Endodermal cell (in vitro differentiated cells): ENCODE data around the gene ITPKC. TPM values are rescaled to one million over a fixed set of nuclear protein-coding genes. Genes with fewer than 3 reads are reported as not detected.

Experiments used
- DNase-seq: peaks from one replicate; pipeline ENCODE4 v3.0.0-alpha.2; 2017
- H3K27ac ChIP-seq: 2 replicates; pipeline ENCODE4 v1.5.1; 2013; ENCODE audit warnings: mild to moderate bottlenecking, low read depth, low read length, moderate library complexity
- H3K27me3 ChIP-seq: 2 replicates; pipeline ENCODE4 v1.6.1; 2013; ENCODE audit warnings: mild to moderate bottlenecking, low read length, moderate library complexity; ENCODE audit not compliant: insufficient read depth, control insufficient read depth, poor library complexity, severe bottlenecking
- H3K36me3 ChIP-seq: 2 replicates; pipeline ENCODE4 v1.7.0; 2013; ENCODE audit warnings: mild to moderate bottlenecking, low read length, moderate library complexity; ENCODE audit not compliant: control insufficient read depth, insufficient read depth
- H3K4me1 ChIP-seq: one replicate; pipeline ENCODE4 v1.7.0; 2013; ENCODE audit warnings: low read length; ENCODE audit not compliant: control insufficient read depth, insufficient read depth
- H3K4me3 ChIP-seq: 2 replicates; pipeline ENCODE4 v1.5.1; 2013; ENCODE audit warnings: mild to moderate bottlenecking, low read length, moderate library complexity
- H3K9ac ChIP-seq: 2 replicates; pipeline ENCODE4 v1.6.1; 2013; ENCODE audit warnings: mild to moderate bottlenecking, low read length, moderate library complexity; ENCODE audit not compliant: poor library complexity, severe bottlenecking; ENCODE audit errors: extremely low read depth
- H3K9me3 ChIP-seq: 2 replicates; pipeline ENCODE4 v1.6.1; 2013; ENCODE audit warnings: mild to moderate bottlenecking, low read length, moderate library complexity; ENCODE audit not compliant: control insufficient read depth
- H3K27ac Mint-ChIP-seq: 2 replicates; pipeline ENCODE4 v1.8.0; 2020; ENCODE audit warnings: mixed read lengths
- H3K27me3 Mint-ChIP-seq: 2 replicates; pipeline ENCODE4 v1.8.0; 2021; ENCODE audit warnings: mild to moderate bottlenecking, mixed read lengths; ENCODE audit not compliant: insufficient read depth
- H3K36me3 Mint-ChIP-seq: 2 replicates; pipeline ENCODE4 v1.8.0; 2020; ENCODE audit warnings: low read depth, mixed read lengths
- H3K4me1 Mint-ChIP-seq: 2 replicates; pipeline ENCODE4 v1.8.0; 2020; ENCODE audit warnings: mixed read lengths
- H3K4me3 Mint-ChIP-seq: 2 replicates; pipeline ENCODE4 v1.8.0; 2020; ENCODE audit warnings: mild to moderate bottlenecking, moderate library complexity, mixed read lengths
- H3K9me3 Mint-ChIP-seq: 2 replicates; pipeline ENCODE4 v1.8.0; 2020; ENCODE audit warnings: mild to moderate bottlenecking, mixed read lengths
- whole genome bisulfite sequencing, 2 experiments: methylation state at CpG; one replicate each; pipeline versions ENCODE4 v1.1.5 to v1.1.7; 2013; ENCODE audit warnings: missing lambda C conversion rate in 2 of 2, mixed read lengths in 1 of 2; ENCODE audit not compliant: insufficient coverage in 1 of 2, insufficient read length in 1 of 2; 5-methylcytosine and 5-hydroxymethylcytosine counted together
- total RNA-seq, 2 donors: library from RNA; stranded (reverse); fragmentation: NEBNext Ultra II Directional in 1 of 2; extraction: Animal tissue kit (Norgen Biotek cat#: 25700) in 1 of 2; gene quantifications; 2 replicates in 1 of 2; 3 replicates in 1 of 2; pipeline ENCODE4 v1.2.1, GENCODE V29; 2021
- TF ChIP-seq, protein P1 (sequence below): fragments of 200-600 bp; sonication (generic); conservative IDR thresholded peaks from 2 replicates; pipeline ENCODE4 v1.5.0; 2021; ENCODE audit warnings: antibody characterized with exemption, mild to moderate bottlenecking

Gene ITPKC
- total RNA-seq, 2 donors from 2014 or later = 9.9 to 11.1 TPM

GRCh38 chr19:40721936-40722661, 5.2 kb downstream of the ITPKC start:
- TF ChIP-seq, protein P1, sequence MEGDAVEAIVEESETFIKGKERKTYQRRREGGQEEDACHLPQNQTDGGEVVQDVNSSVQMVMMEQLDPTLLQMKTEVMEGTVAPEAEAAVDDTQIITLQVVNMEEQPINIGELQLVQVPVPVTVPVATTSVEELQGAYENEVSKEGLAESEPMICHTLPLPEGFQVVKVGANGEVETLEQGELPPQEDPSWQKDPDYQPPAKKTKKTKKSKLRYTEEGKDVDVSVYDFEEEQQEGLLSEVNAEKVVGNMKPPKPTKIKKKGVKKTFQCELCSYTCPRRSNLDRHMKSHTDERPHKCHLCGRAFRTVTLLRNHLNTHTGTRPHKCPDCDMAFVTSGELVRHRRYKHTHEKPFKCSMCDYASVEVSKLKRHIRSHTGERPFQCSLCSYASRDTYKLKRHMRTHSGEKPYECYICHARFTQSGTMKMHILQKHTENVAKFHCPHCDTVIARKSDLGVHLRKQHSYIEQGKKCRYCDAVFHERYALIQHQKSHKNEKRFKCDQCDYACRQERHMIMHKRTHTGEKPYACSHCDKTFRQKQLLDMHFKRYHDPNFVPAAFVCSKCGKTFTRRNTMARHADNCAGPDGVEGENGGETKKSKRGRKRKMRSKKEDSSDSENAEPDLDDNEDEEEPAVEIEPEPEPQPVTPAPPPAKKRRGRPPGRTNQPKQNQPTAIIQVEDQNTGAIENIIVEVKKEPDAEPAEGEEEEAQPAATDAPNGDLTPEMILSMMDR = no peak
- Histone ChIP-seq H3K4me3 (no peak overlapping the region), H3K4me1 (no peaks in the 10 kb centered on the region), H3K9ac (no peak overlapping the region), H3K9me3 (no peaks in the 10 kb centered on the region), H3K36me3 (peaks cover 44% of the 10 kb centered on the region), H3K27me3 (no peaks in the 10 kb centered on the region), H3K27ac (no peak overlapping the region)
- H3K27me3 Mint-ChIP-seq = no peaks in the 10 kb centered on the region
- no peaks in the 10 kb centered on the region for H3K9me3 Mint-ChIP-seq
- WGBS, 2 experiments = 83 to 94% methylated on average over 2 to 7 of the region's 9 CpGs
- peaks cover 5% of the 10 kb centered on the region for H3K4me1 Mint-ChIP-seq
- peaks cover 55% of the 10 kb centered on the region for H3K36me3 Mint-ChIP-seq
- H3K27ac Mint-ChIP-seq = no peak overlapping the region
- H3K4me3 Mint-ChIP-seq = no peak overlapping the region
- no peak for DNase-seq

- H3K27me3 ChIP-seq = no peaks in the 10 kb centered on the region
- no peak overlapping the region for H3K27ac ChIP-seq
- H3K4me3 ChIP-seq = no peak overlapping the region
- Mint-ChIP-seq H3K27ac (no peak overlapping the region), H3K36me3 (peaks cover 65% of the 10 kb centered on the region), H3K4me1 (no peaks in the 10 kb centered on the region), H3K4me3 (no peak overlapping the region), H3K9me3 (no peaks in the 10 kb centered on the region), H3K27me3 (no peaks in the 10 kb centered on the region)
- no peak for DNase-seq
- TF ChIP-seq, protein P1 = no peak
- H3K9ac ChIP-seq = no peak overlapping the region
- WGBS, 2 experiments = 88 to 92% methylated on average over 5 of the region's 5 CpGs
- no peaks in the 10 kb centered on the region for H3K9me3 ChIP-seq
- H3K4me1 ChIP-seq = no peaks in the 10 kb centered on the region
- peaks cover 53% of the 10 kb centered on the region for H3K36me3 ChIP-seq
Observed at GRCh38 chr19:40723661-40724254, 6.8 kb downstream of the ITPKC start.

GRCh38 chr19:40724315-40724714, 7.4 kb downstream of the ITPKC start:
- H3K4me1 Mint-ChIP-seq = no peaks in the 10 kb centered on the region
- no peaks in the 10 kb centered on the region for H3K9me3 Mint-ChIP-seq
- WGBS, 2 experiments = 95 to 100% methylated on average over 1 to 4 of the region's 4 CpGs
- no peak overlapping the region for H3K9ac ChIP-seq
- TF ChIP-seq, protein P1 = no peak
- no peak for DNase-seq
- H3K36me3 Mint-ChIP-seq = peaks cover 68% of the 10 kb centered on the region
- no peaks in the 10 kb centered on the region for H3K27me3 ChIP-seq
- H3K27me3 Mint-ChIP-seq = no peaks in the 10 kb centered on the region
- no peak overlapping the region for H3K27ac Mint-ChIP-seq
- H3K27ac ChIP-seq = no peak overlapping the region
- no peak overlapping the region for H3K4me3 ChIP-seq
- no peaks in the 10 kb centered on the region for H3K4me1 ChIP-seq
- no peak overlapping the region for H3K4me3 Mint-ChIP-seq
- no peaks in the 10 kb centered on the region for H3K9me3 ChIP-seq
- H3K36me3 ChIP-seq = peaks cover 57% of the 10 kb centered on the region
